ENCODE measurements around the gene COPB2. TPM values are rescaled to one million over a fixed set of nuclear protein-coding genes. Genes with fewer than 3 reads are reported as not detected.

The COPB2 gene
- total RNA-seq, 4 donors from 2014 or later = 46.1 to 63.6 (median 53.6) TPM

GRCh38 chr3:139355476-139355875, 34.0 kb downstream of the COPB2 start:
- WGBS, 2 donors = 78% methylated on average over 4 of the region's 4 CpGs
- no peak for DNase-seq (ENCODE audit: low spot score in 2 of 2)
- H3K4me3 ChIP-seq (ENCODE audit: low read depth, poor library complexity, severe bottlenecking) = no peak overlapping the region
- no peak for TF ChIP-seq CTCF (IDR thresholded peaks at IDR 0.05)
- TF ChIP-seq POLR2A (IDR thresholded peaks at IDR 0.05) = no peak
- intact Hi-C loops (cut with DNase I; ENCODE audit: low total_unique reads) = no loop called here

- DNase-seq (ENCODE audit: low spot score in 2 of 2) = no peak
- H3K4me3 ChIP-seq (ENCODE audit: low read depth, poor library complexity, severe bottlenecking) = no peak overlapping the region
- 89 to 93% methylated on average over 4 of the region's 4 CpGs for WGBS, 2 donors
- intact Hi-C loops (cut with DNase I; ENCODE audit: low total_unique reads) = no loop called here
- TF ChIP-seq POLR2A (IDR thresholded peaks at IDR 0.05) = no peak
- TF ChIP-seq CTCF (IDR thresholded peaks at IDR 0.05) = no peak
Measured at GRCh38 chr3:139354661-139355060, 34.8 kb downstream of the COPB2 start.

GRCh38 chr3:139353920-139354556, 35.4 kb downstream of the COPB2 start:
- 82 to 91% methylated on average over 3 of the region's 3 CpGs for WGBS, 2 donors
- H3K4me3 ChIP-seq (ENCODE audit: low read depth, poor library complexity, severe bottlenecking) = no peak overlapping the region
- intact Hi-C loops (cut with DNase I; ENCODE audit: low total_unique reads) = no loop called here
- DNase-seq (ENCODE audit: low spot score in 2 of 2) = no peak
- TF ChIP-seq POLR2A (IDR thresholded peaks at IDR 0.05) (no peak), CTCF (IDR thresholded peaks at IDR 0.05) (no peak)

- DNase-seq (ENCODE audit: low spot score in 2 of 2) = no peak
- intact Hi-C loops (cut with DNase I; ENCODE audit: low total_unique reads) = no loop called here
- 45 to 61% methylated on average over 2 of the region's 2 CpGs for WGBS, 2 donors
- TF ChIP-seq CTCF (IDR thresholded peaks at IDR 0.05) (no peak), POLR2A (IDR thresholded peaks at IDR 0.05) (no peak)
- H3K4me3 ChIP-seq (ENCODE audit: low read depth, poor library complexity, severe bottlenecking) = no peak overlapping the region
Measured at GRCh38 chr3:139346771-139347170, 42.7 kb downstream of the COPB2 start.

GRCh38 chr3:139343895-139344856, 45.3 kb downstream of the COPB2 start, which contains the start of gene MRPS22:
Gene MRPS22 (plus strand): TSS chr3:139344020. CDS start chr3:139344027, 7 bp downstream.
- no peak for TF ChIP-seq POLR2A (IDR thresholded peaks at IDR 0.05)
- no peak for TF ChIP-seq CTCF (IDR thresholded peaks at IDR 0.05)
- intact Hi-C loops (cut with DNase I; ENCODE audit: low total_unique reads) = no loop called here
- 0 to 1% methylated on average over 37 of the region's 37 CpGs for WGBS, 2 donors

More at GRCh38 chr3:139343895-139344856, 45.3 kb downstream of the COPB2 start, which contains the start of gene MRPS22:
- peak; percentile 82 to 95 for DNase-seq (ENCODE audit: low spot score in 2 of 2)
- H3K4me3 ChIP-seq (ENCODE audit: low read depth, poor library complexity, severe bottlenecking) = peak within 1 kb of the TSS; percentile 96
